Measurements from ENCODE around the gene MAPK7.

GRCh38 chr17:19371259-19372010 lies 6.9 kb upstream of the MAPK7 start:
- TF ChIP-seq CTCF (conservative IDR thresholded peaks at IDR 0.05; ENCODE audit: low read depth, low read length) (no peak), POLR2A (IDR thresholded peaks at IDR 0.05; ENCODE audit: low read depth, low read length) (no peak), MAZ (IDR thresholded peaks at IDR 0.05; ENCODE audit: borderline replicate concordance, low read depth, low read length) (no peak), MXI1 (IDR thresholded peaks at IDR 0.05; ENCODE audit: borderline replicate concordance, low read depth, low read length) (no peak), USF2 (IDR thresholded peaks at IDR 0.05; ENCODE audit: low read depth, low read length) (no peak), RAD21 (IDR thresholded peaks at IDR 0.05; ENCODE audit: low read length) (no peak)

Data from IMR-90 (cell line).